H1 (cell line): Measurements from ENCODE around the gene BCL2L13. TPM values are rescaled to one million over a fixed set of nuclear protein-coding genes. Genes with fewer than 3 reads are reported as not detected.
A peak's percentile ranks its signal among the peaks of the same experiment; 100 is the strongest.

Experiments used
- CTCF ChIA-PET: fragments of 300-600 bp; sonication (Branson Sonifier 250); formaldehyde crosslinking; loops from one replicate; lab custom pipeline; 2021; ENCODE audit not compliant: partially characterized antibody; lab: Charles Lee
- POLR2A ChIA-PET: fragments of 300-600 bp; sonication (Branson Sonifier 250); formaldehyde crosslinking; loops from one replicate; lab custom pipeline; 2021; ENCODE audit warnings: inconsistent platforms; ENCODE audit not compliant: partially characterized antibody; lab: Charles Lee
- DNase-seq, 2 experiments: peaks; one replicate each; pipeline versions ENCODE4 v3.0.0 to v3.0.0-alpha.2; 2010 to 2022; ENCODE audit warnings: low spot score in 2 of 2, low read depth in 1 of 2, mixed read lengths in 1 of 2
- FAIRE-seq: peaks from 2 replicates; lab custom pipeline; 2011; peaks lifted over from hg19 to GRCh38; lab: Jason Lieb, UNC
- H2AFZ ChIP-seq: 2 replicates; pipeline ENCODE4 v1.8.1; 2012; ENCODE audit warnings: low read length, inconsistent platforms
- H2AK5ac ChIP-seq: 2 replicates; pipeline ENCODE4 v1.6.1; 2013; ENCODE audit warnings: low read depth, low read length
- H2BK120ac ChIP-seq: replicated peaks from 2 replicates; pipeline ENCODE3; 2013; ENCODE audit warnings: low read depth, low read length, inconsistent platforms
- H2BK12ac ChIP-seq: 2 replicates; pipeline ENCODE4 v1.6.1; 2013; ENCODE audit warnings: low read depth, low read length
- H2BK15ac ChIP-seq: 2 replicates; pipeline ENCODE4 v1.6.1; 2013; ENCODE audit warnings: low read length
- H2BK20ac ChIP-seq: 2 replicates; pipeline ENCODE4 v1.6.1; 2013; ENCODE audit warnings: low read length
- H2BK5ac ChIP-seq: 2 replicates; pipeline ENCODE4 v1.6.1; 2013; ENCODE audit warnings: low read depth, low read length
- H3K14ac ChIP-seq: 2 replicates; pipeline ENCODE4 v1.6.1; 2013; ENCODE audit warnings: inconsistent platforms; ENCODE audit not compliant: insufficient read length
- H3K18ac ChIP-seq: 2 replicates; pipeline ENCODE4 v1.6.1; 2013; ENCODE audit warnings: low read length; ENCODE audit errors: extremely low read depth
- H3K23ac ChIP-seq: 2 replicates; pipeline ENCODE4 v1.6.1; 2013; ENCODE audit warnings: inconsistent platforms; ENCODE audit not compliant: insufficient read length
- H3K23me2 ChIP-seq: 2 replicates; pipeline ENCODE4 v1.6.1; 2013; ENCODE audit warnings: low read depth, low read length
- H3K27ac ChIP-seq: 2 replicates; pipeline ENCODE4 v1.6.1; 2011; ENCODE audit warnings: low read depth, low read length, inconsistent platforms
- H3K27me3 ChIP-seq, 4 experiments: replicated peaks in 1 of 4; 1 replicate in 1 of 4; 2 replicates in 3 of 4; pipeline versions ENCODE4 v1.6.1 to v1.8.1; 2011 to 2013; ENCODE audit warnings: low read length in 3 of 4, mild to moderate bottlenecking in 3 of 4, inconsistent platforms in 2 of 4, mixed read lengths in 2 of 4, moderate library complexity in 1 of 4; ENCODE audit not compliant: control insufficient read depth in 3 of 4, insufficient read depth in 3 of 4; ENCODE audit errors: extremely low read depth in 1 of 4
- H3K36me3 ChIP-seq, 4 experiments: 2 replicates each; pipeline versions ENCODE4 v1.6.1 to v1.8.1; 2011 to 2013; ENCODE audit warnings: mild to moderate bottlenecking in 4 of 4, low read length in 3 of 4, moderate library complexity in 2 of 4, control low read depth in 1 of 4, inconsistent platforms in 1 of 4; ENCODE audit not compliant: insufficient read depth in 4 of 4, control insufficient read depth in 2 of 4
- H3K4ac ChIP-seq: replicated peaks from 2 replicates; pipeline ENCODE3; 2013; ENCODE audit warnings: low read length, low read depth, mixed read lengths, inconsistent platforms; ENCODE audit not compliant: insufficient read length
- H3K4me1 ChIP-seq, 4 experiments: replicated peaks in 1 of 4; 1 replicate in 1 of 4; 2 replicates in 3 of 4; pipeline versions ENCODE4 v1.6.1 to v1.8.1; 2011 to 2013; ENCODE audit warnings: low read length in 3 of 4, inconsistent platforms in 2 of 4, mixed read lengths in 1 of 4; ENCODE audit not compliant: insufficient read depth in 4 of 4, control insufficient read depth in 3 of 4
- H3K4me2 ChIP-seq, 2 experiments: 2 replicates each; pipeline versions ENCODE4 v1.6.1 to v1.8.1; 2011 to 2013; ENCODE audit warnings: low read depth in 2 of 2, low read length in 2 of 2, control low read depth in 1 of 2, inconsistent platforms in 1 of 2, mild to moderate bottlenecking in 1 of 2; ENCODE audit not compliant: insufficient read depth in 1 of 2
- H3K4me3 ChIP-seq, 4 experiments: fragments of 200-600, 300-600 bp in 1 of 4; sonication (generic), shearing (Covaris generic), sonication (Bioruptor Twin) in 1 of 4; 2 replicates each; pipeline versions ENCODE4 v1.5.1 to v1.8.1; 2011 to 2016; ENCODE audit warnings: low read length in 4 of 4, low read depth in 3 of 4, control low read depth in 2 of 4, inconsistent platforms in 2 of 4, mild to moderate bottlenecking in 2 of 4, mixed read lengths in 1 of 4, moderate library complexity in 1 of 4; ENCODE audit not compliant: insufficient read depth in 2 of 4; ENCODE audit errors: extremely low read depth in 1 of 4
- H3K56ac ChIP-seq: replicated peaks from 2 replicates; pipeline ENCODE3; 2013; ENCODE audit warnings: low read depth, mild to moderate bottlenecking, mixed read lengths, low read length, inconsistent platforms; ENCODE audit not compliant: insufficient read length
- H3K79me1 ChIP-seq: 2 replicates; pipeline ENCODE4 v1.6.1; 2013; ENCODE audit warnings: low read depth, low read length, control low read depth
- H3K79me2 ChIP-seq, 2 experiments: 2 replicates each; pipeline versions ENCODE4 v1.6.1 to v1.8.1; 2012 to 2013; ENCODE audit warnings: low read length in 2 of 2, mild to moderate bottlenecking in 2 of 2, inconsistent platforms in 1 of 2; ENCODE audit not compliant: insufficient read depth in 2 of 2, control insufficient read depth in 1 of 2
- H3K9ac ChIP-seq, 4 experiments: replicated peaks in 1 of 4; 1 replicate in 1 of 4; 2 replicates in 3 of 4; pipeline versions ENCODE4 v1.6.1 to v1.8.1; 2011 to 2013; ENCODE audit warnings: low read depth in 3 of 4, low read length in 3 of 4, control low read depth in 2 of 4, mild to moderate bottlenecking in 2 of 4, moderate library complexity in 2 of 4, inconsistent platforms in 1 of 4; ENCODE audit errors: extremely low read depth in 1 of 4
- H3K9me3 ChIP-seq, 2 experiments: 2 replicates each; pipeline versions ENCODE4 v1.6.1 to v1.8.1; 2012 to 2013; ENCODE audit warnings: mild to moderate bottlenecking in 2 of 2, moderate library complexity in 2 of 2, control low read depth in 1 of 2, inconsistent platforms in 1 of 2, low read depth in 1 of 2, low read length in 1 of 2, mixed read lengths in 1 of 2; ENCODE audit not compliant: insufficient read depth in 2 of 2
- H4K20me1 ChIP-seq, 2 experiments: replicated peaks in 1 of 2; 2 replicates each; pipeline versions ENCODE3 to v1.8.1; 2011 to 2013; ENCODE audit warnings: inconsistent platforms in 2 of 2, low read length in 2 of 2, mild to moderate bottlenecking in 1 of 2; ENCODE audit not compliant: insufficient read depth in 2 of 2, control insufficient read depth in 1 of 2
- H4K5ac ChIP-seq: 2 replicates; pipeline ENCODE4 v1.6.1; 2013; ENCODE audit warnings: low read length, low read depth, mixed read lengths, inconsistent platforms; ENCODE audit not compliant: insufficient read length
- H4K8ac ChIP-seq: 2 replicates; pipeline ENCODE4 v1.8.0; 2013; ENCODE audit warnings: mild to moderate bottlenecking, moderate library complexity, low read length, inconsistent platforms; ENCODE audit not compliant: insufficient read depth; ENCODE audit errors: extremely low read depth
- H4K91ac ChIP-seq: replicated peaks from 2 replicates; pipeline ENCODE3; 2013; ENCODE audit warnings: low read length, mixed read lengths, inconsistent platforms; ENCODE audit not compliant: insufficient read length
- BACH1 ChIP-seq: IDR thresholded peaks from 2 replicates; pipeline ENCODE4 v1.6.1; 2012; ENCODE audit warnings: low read length, improper control_type of control experiment
- EP300 ChIP-seq, 2 experiments: IDR thresholded peaks; 1 replicate in 1 of 2; 2 replicates in 1 of 2; pipeline ENCODE4 v1.6.1; 2011 to 2012; ENCODE audit warnings: low read depth in 2 of 2, low read length in 2 of 2, mild to moderate bottlenecking in 2 of 2, borderline replicate concordance in 1 of 2, inconsistent platforms in 1 of 2, moderate library complexity in 1 of 2
- EZH2 ChIP-seq: fragments of 200-600 bp; sonication (generic); IDR thresholded peaks from 2 replicates; pipeline ENCODE4 v1.7.1; 2012; ENCODE audit warnings: low read depth, mild to moderate bottlenecking, moderate library complexity, low read length, inconsistent platforms; ENCODE audit not compliant: severe bottlenecking
- KDM5A ChIP-seq: fragments of 200-600 bp; IDR thresholded peaks from 2 replicates; pipeline ENCODE4 v1.7.1; 2012; ENCODE audit warnings: mild to moderate bottlenecking, low read length, inconsistent platforms, mixed read lengths
- NANOG ChIP-seq: IDR thresholded peaks from 2 replicates; pipeline ENCODE4 v1.6.1; 2011; ENCODE audit warnings: low read length, low read depth, mild to moderate bottlenecking, inconsistent platforms; ENCODE audit not compliant: insufficient read depth, poor library complexity, severe bottlenecking
- NRF1 ChIP-seq: IDR thresholded peaks from 2 replicates; pipeline ENCODE4 v1.6.1; 2011; ENCODE audit warnings: mild to moderate bottlenecking, low read depth, low read length, improper control_type of control experiment
- RAD21 ChIP-seq, 2 experiments: IDR thresholded peaks in 1 of 2; conservative IDR thresholded peaks in 1 of 2; 2 replicates each; pipeline ENCODE4 v1.6.1; 2011; ENCODE audit warnings: low read depth in 2 of 2, low read length in 2 of 2, improper control_type of control experiment in 1 of 2, inconsistent platforms in 1 of 2, mild to moderate bottlenecking in 1 of 2, moderate library complexity in 1 of 2
- RFX5 ChIP-seq: IDR thresholded peaks from 2 replicates; pipeline ENCODE4 v1.6.1; 2011; ENCODE audit warnings: low read depth, low read length, improper control_type of control experiment, borderline replicate concordance
- RNF2 ChIP-seq: fragments of 200-900, 300-1000 bp; sonication (generic); IDR thresholded peaks from 2 replicates; pipeline ENCODE4 v1.7.1; 2016; ENCODE audit warnings: borderline replicate concordance, low read depth, mild to moderate bottlenecking, antibody characterized with exemption, low read length; ENCODE audit not compliant: poor library complexity, severe bottlenecking; ENCODE audit errors: missing control alignments
- SP1 ChIP-seq: IDR thresholded peaks from 2 replicates; pipeline ENCODE4 v1.6.1; 2011; ENCODE audit warnings: low read depth, low read length
- SP4 ChIP-seq: IDR thresholded peaks from 2 replicates; pipeline ENCODE4 v1.6.1; 2012; ENCODE audit warnings: low read length, inconsistent platforms
- TAF7 ChIP-seq: optimal IDR thresholded peaks from 2 replicates; pipeline ENCODE3; 2011; ENCODE audit warnings: low read depth, mild to moderate bottlenecking, inconsistent platforms, low read length, moderate library complexity, borderline replicate concordance
- WGBS, 2 experiments: shearing (Covaris generic) in 1 of 2; methylation state at CpG; one replicate each; pipeline versions ENCODE4 v1.1.6 to v1.1.7; 2013 to 2015; ENCODE audit warnings: low lambda C conversion rate in 2 of 2, mixed read lengths in 2 of 2, inconsistent platforms in 1 of 2, low coverage in 1 of 2, missing lambda C conversion rate in 1 of 2; ENCODE audit not compliant: insufficient replicate concordance in 2 of 2, insufficient coverage in 1 of 2, insufficient read length in 1 of 2; ENCODE audit errors: extremely low coverage in 1 of 2, missing lambda C conversion rate in 1 of 2; 5-methylcytosine and 5-hydroxymethylcytosine counted together
- polyA plus RNA-seq, 7 experiments: library from polyadenylated mRNA; depleted of rRNA in 3 of 7; stranded (reverse) in 5 of 7; unstranded in 2 of 7; fragments of >200 nt in 5 of 7; fragments of 200-250 nt in 2 of 7; gene quantifications; 1 replicate in 5 of 7; 2 replicates in 1 of 7; 4 replicates in 1 of 7; pipeline versions ENCODE4 v1.2.1 to v1.2.3, GENCODE V29; 2011 to 2013; ENCODE audit warnings: missing spikeins in 2 of 7, mixed read lengths in 2 of 7
- total RNA-seq: library from RNA; stranded (reverse); fragmentation: NEBNext Ultra II Directional; extraction: Animal tissue kit (Norgen Biotek cat#: 25700); gene quantifications from 2 replicates; pipeline ENCODE4 v1.2.1, GENCODE V29; 2021

The BCL2L13 gene
- total and polyA plus RNA-seq, 2 of the 8 experiments (the other 6 are each of a cell fraction or from before 2014, with no cell fraction given), result 20.7 to 35.0 TPM

GRCh38 chr22:17780116-17780740 is 141.7 kb downstream of the BCL2L13 start:
- H4K8ac ChIP-seq, result no peak overlapping the region
- no peak overlapping the region; the same call in 1 of the 2 replicates for H2AK5ac ChIP-seq
- no peak overlapping the region for H2BK5ac ChIP-seq
- DNase-seq, result no peak
- no peak for FAIRE-seq
- H2BK120ac ChIP-seq, result no peak overlapping the region
- WGBS, 2 experiments, result 91% methylated on average over 18 of the region's 19 CpGs; no CpG with 5 or more reads in 1 of the 2 experiments
- H3K23me2 ChIP-seq, result no peaks in the 10 kb centered on the region
- no peak overlapping the region for H3K4me3 ChIP-seq
- H3K4me2 ChIP-seq, result no peak overlapping the region
- no peak overlapping the region for H3K18ac ChIP-seq
- H3K56ac ChIP-seq, result no peak overlapping the region
- CTCF ChIA-PET, result interaction anchor here (0.6 to 6.5 kb wide), 13 partner anchors 9 to 1950 kb away, joined by 3 to 52 read pairs (median 5); no protein-coding TSS in a partner anchor
- H2BK20ac ChIP-seq, result no peak overlapping the region
- H2BK15ac ChIP-seq, result no peak overlapping the region
- H3K36me3 ChIP-seq, result no peaks in the 10 kb centered on the region
- no peaks in the 10 kb centered on the region for H3K9me3 ChIP-seq
- H3K23ac ChIP-seq, result no peak overlapping the region
- no peak overlapping the region for H3K9ac ChIP-seq
- no peak overlapping the region for H4K91ac ChIP-seq
- H3K79me2 ChIP-seq, result no peaks in the 10 kb centered on the region
- no peaks in the 10 kb centered on the region for H4K20me1 ChIP-seq
- H3K79me1 ChIP-seq, result no peaks in the 10 kb centered on the region
- no peak overlapping the region for H2AFZ ChIP-seq
- H3K27ac ChIP-seq, result no peak overlapping the region
- H3K14ac ChIP-seq, result no peak overlapping the region
- no peak overlapping the region for H4K5ac ChIP-seq
- POLR2A ChIA-PET, result interaction anchor here (0.7 to 0.9 kb wide), 2 partner anchors 15 to 38 kb away, joined by 3 read pairs; no protein-coding TSS in a partner anchor
- H2BK12ac ChIP-seq, result 0 out of 2 replicates have a peak overlapping the region, but pooled peaks have one; percentile 39
- no peak overlapping the region for H3K4ac ChIP-seq
- peaks cover 0 to 9% (median 6%) of the 10 kb centered on the region in 4 experiments; a peak in 2 of 7 replicates for H3K4me1 ChIP-seq
- no peaks in the 10 kb centered on the region for H3K27me3 ChIP-seq
- TF ChIP-seq TAF7 (no peak), RFX5 (no peak), KDM5A (no peak), EZH2 (no peak), SP4 (no peak), BACH1 (no peak), RNF2 (no peak), NANOG (no peak), NRF1 (no peak), EP300 (IDR thresholded peaks at IDR 0.05; ENCODE audit: borderline replicate concordance in 1 of 2, low read depth in 2 of 2, low read length in 2 of 2) (no peak), RAD21 (IDR thresholded peaks at IDR 0.05 in 1 of 2, conservative IDR thresholded peaks at IDR 0.05 in 1 of 2; ENCODE audit: low read depth in 2 of 2, low read length in 2 of 2) (no peak), SP1 (no peak)
